ENCODE results near the gene AKAP13. TPM values are rescaled to one million over a fixed set of nuclear protein-coding genes. Genes with fewer than 3 reads are reported as not detected.

AKAP13 gene
- total and polyA plus RNA-seq, 2 donors (not counting 1 experiment from before 2014, with no cell fraction given), result 73.8 to 358 TPM

DNA sequence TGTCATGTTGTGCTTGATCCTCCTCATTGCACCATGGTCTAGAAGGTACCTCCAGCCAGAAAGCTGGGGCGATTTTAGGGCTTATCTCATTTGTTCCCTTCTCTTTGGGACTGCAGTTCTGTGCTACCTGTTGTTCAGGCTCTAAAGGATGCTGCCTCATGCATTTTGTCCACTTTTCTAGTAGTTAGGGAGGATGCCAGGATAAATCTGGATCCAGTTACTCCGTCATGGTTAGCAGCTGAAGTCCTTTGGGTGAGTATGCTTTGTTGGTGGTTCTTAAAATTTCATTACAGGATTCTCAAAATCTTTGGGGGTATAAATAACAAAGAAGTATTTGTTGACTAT lies 8.9 kb downstream of the AKAP13 start:
- intact Hi-C loops (cut with micrococcal nuclease), result loop anchor here (2.0 kb wide), 1 partner anchor 14 kb away; no protein-coding TSS in a partner anchor
- H3K27ac ChIP-seq (ENCODE audit: low read length in 2 of 2), result no peak overlapping the region
- H3K4me1 Mint-ChIP-seq, result peaks cover 33% of the 10 kb centered on the region
- TF ChIP-seq EZH2 (IDR thresholded peaks at IDR 0.05; ENCODE audit: borderline replicate concordance, insufficient read depth, low read depth, low read length, poor library complexity, severe bottlenecking), result no peak
- TF ChIP-seq, protein P1, sequence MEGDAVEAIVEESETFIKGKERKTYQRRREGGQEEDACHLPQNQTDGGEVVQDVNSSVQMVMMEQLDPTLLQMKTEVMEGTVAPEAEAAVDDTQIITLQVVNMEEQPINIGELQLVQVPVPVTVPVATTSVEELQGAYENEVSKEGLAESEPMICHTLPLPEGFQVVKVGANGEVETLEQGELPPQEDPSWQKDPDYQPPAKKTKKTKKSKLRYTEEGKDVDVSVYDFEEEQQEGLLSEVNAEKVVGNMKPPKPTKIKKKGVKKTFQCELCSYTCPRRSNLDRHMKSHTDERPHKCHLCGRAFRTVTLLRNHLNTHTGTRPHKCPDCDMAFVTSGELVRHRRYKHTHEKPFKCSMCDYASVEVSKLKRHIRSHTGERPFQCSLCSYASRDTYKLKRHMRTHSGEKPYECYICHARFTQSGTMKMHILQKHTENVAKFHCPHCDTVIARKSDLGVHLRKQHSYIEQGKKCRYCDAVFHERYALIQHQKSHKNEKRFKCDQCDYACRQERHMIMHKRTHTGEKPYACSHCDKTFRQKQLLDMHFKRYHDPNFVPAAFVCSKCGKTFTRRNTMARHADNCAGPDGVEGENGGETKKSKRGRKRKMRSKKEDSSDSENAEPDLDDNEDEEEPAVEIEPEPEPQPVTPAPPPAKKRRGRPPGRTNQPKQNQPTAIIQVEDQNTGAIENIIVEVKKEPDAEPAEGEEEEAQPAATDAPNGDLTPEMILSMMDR (IDR thresholded peaks at IDR 0.05), result no peak
- ATAC-seq (ENCODE audit: low read depth) (no peak), DNase-seq (no peak)
- H3K27me3 Mint-ChIP-seq, result no peaks in the 10 kb centered on the region
- H3K9me3 Mint-ChIP-seq (ENCODE audit: insufficient read depth), result no peaks in the 10 kb centered on the region
- peaks cover 58 to 66% of the 10 kb centered on the region in 2 donors for H3K4me1 ChIP-seq (ENCODE audit: control insufficient read depth in 2 of 2, insufficient read depth in 2 of 2, low read length in 2 of 2)
- H3K9me3 ChIP-seq (ENCODE audit: control extremely low read depth in 1 of 3, control insufficient read depth in 2 of 3, insufficient read depth in 1 of 3, low read length in 2 of 3), result no peaks in the 10 kb centered on the region
- H3K36me3 ChIP-seq (replicated peaks in 1 of 2; ENCODE audit: control extremely low read depth in 1 of 2, control insufficient read depth in 1 of 2, extremely low read depth in 1 of 2, insufficient read depth in 2 of 2, low read length in 1 of 2), result peaks cover 0 to 3% of the 10 kb centered on the region in 2 experiments
- no peak overlapping the region for H3K9ac ChIP-seq (ENCODE audit: low read length)
- H3K79me2 ChIP-seq (ENCODE audit: control insufficient read depth, insufficient read depth, low read length), result peaks cover 100% of the 10 kb centered on the region
- H4K20me1 ChIP-seq (ENCODE audit: control insufficient read depth, insufficient read depth, low read length, poor library complexity, severe bottlenecking), result peaks cover 91% of the 10 kb centered on the region
- no peaks in the 10 kb centered on the region for H3K27me3 ChIP-seq (replicated peaks in 1 of 4; ENCODE audit: control extremely low read depth in 1 of 4, control insufficient read depth in 3 of 4, insufficient read depth in 4 of 4, low read length in 3 of 4)
- no peak overlapping the region for H2AFZ ChIP-seq (ENCODE audit: insufficient read depth, low read depth, low read length, poor library complexity, severe bottlenecking)
- POLR2A ChIA-PET, result interaction anchor here (1.0 kb wide), 1 partner anchor 24 kb away, joined by 3 read pairs; no protein-coding TSS in a partner anchor
- H3K4me3 ChIP-seq (ENCODE audit: control extremely low read depth in 1 of 5, extremely low read depth in 1 of 5, insufficient read depth in 1 of 5, low read depth in 2 of 5, low read length in 4 of 5), result no peak overlapping the region
- CTCF ChIA-PET, result interaction anchor here (1.1 to 4.6 kb wide), 8 partner anchors 8 to 93 kb away, joined by 3 to 30 read pairs (median 8); no protein-coding TSS in a partner anchor
- peak overlapping the region; percentile 64 for H3K4me2 ChIP-seq (replicated peaks; ENCODE audit: low read depth, low read length, poor library complexity, severe bottlenecking)
- WGBS (ENCODE audit: insufficient coverage), result 100% methylated on average over 2 of the region's 2 CpGs
- no peak overlapping the region for H3K27ac Mint-ChIP-seq
- H3K4me3 Mint-ChIP-seq, result no peak overlapping the region

DNA sequence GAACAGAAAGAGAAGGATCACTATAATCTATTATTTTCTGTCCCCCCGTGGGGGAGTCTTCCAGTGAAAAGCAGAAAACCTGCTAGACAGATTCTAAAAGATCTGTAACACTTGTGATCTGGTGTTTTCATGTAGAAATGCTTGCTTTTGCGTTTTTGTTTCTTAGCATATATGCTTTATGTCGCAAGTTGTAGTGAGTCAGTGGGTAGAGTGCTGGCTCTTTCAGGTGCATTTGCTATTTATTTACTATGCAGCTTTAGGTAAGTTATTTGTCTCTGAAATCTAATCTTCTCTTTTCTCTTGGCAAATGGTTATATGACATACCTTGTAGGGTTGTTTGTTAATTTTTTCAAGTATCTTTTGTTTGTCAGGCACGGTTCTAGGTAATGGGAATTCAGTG lies 9.4 kb downstream of the AKAP13 start:
- intact Hi-C loops (cut with micrococcal nuclease), result loop anchor here (2.0 kb wide), 1 partner anchor 13 kb away; no protein-coding TSS in a partner anchor
- Histone ChIP-seq H3K36me3 (replicated peaks in 1 of 2; ENCODE audit: control extremely low read depth in 1 of 2, control insufficient read depth in 1 of 2, extremely low read depth in 1 of 2, insufficient read depth in 2 of 2, low read length in 1 of 2) (peaks cover 0 to 3% of the 10 kb centered on the region in 2 experiments), H3K27me3 (replicated peaks in 1 of 4; ENCODE audit: control extremely low read depth in 1 of 4, control insufficient read depth in 3 of 4, insufficient read depth in 4 of 4, low read length in 3 of 4) (no peaks in the 10 kb centered on the region), H3K4me3 (ENCODE audit: control extremely low read depth in 1 of 5, extremely low read depth in 1 of 5, insufficient read depth in 1 of 5, low read depth in 2 of 5, low read length in 4 of 5) (no peak overlapping the region), H2AFZ (ENCODE audit: insufficient read depth, low read depth, low read length, poor library complexity, severe bottlenecking) (no peak overlapping the region), H3K9ac (ENCODE audit: low read length) (no peak overlapping the region), H3K27ac (ENCODE audit: low read length in 2 of 2) (no peak overlapping the region), H3K4me1 (ENCODE audit: control insufficient read depth in 2 of 2, insufficient read depth in 2 of 2, low read length in 2 of 2) (peaks cover 58 to 66% of the 10 kb centered on the region in 2 donors), H3K9me3 (ENCODE audit: control extremely low read depth in 1 of 3, control insufficient read depth in 2 of 3, insufficient read depth in 1 of 3, low read length in 2 of 3) (no peaks in the 10 kb centered on the region), H3K4me2 (replicated peaks; ENCODE audit: low read depth, low read length, poor library complexity, severe bottlenecking) (peak overlapping the region; percentile 64), H3K79me2 (ENCODE audit: control insufficient read depth, insufficient read depth, low read length) (peaks cover 100% of the 10 kb centered on the region), H4K20me1 (ENCODE audit: control insufficient read depth, insufficient read depth, low read length, poor library complexity, severe bottlenecking) (peaks cover 91% of the 10 kb centered on the region)
- ChIA-PET POLR2A (no interaction called here), CTCF (interaction anchor here (1.4 to 4.6 kb wide), 5 partner anchors 11 to 93 kb away, joined by 5 to 30 read pairs (median 12); no protein-coding TSS in a partner anchor)
- no peaks in the 10 kb centered on the region for H3K9me3 Mint-ChIP-seq (ENCODE audit: insufficient read depth)
- WGBS (ENCODE audit: insufficient coverage), result 100% methylated on average over 1 of the region's 4 CpGs
- no peak overlapping the region for H3K4me3 Mint-ChIP-seq
- H3K27me3 Mint-ChIP-seq, result no peaks in the 10 kb centered on the region
- DNase-seq (no peak), ATAC-seq (ENCODE audit: low read depth) (no peak)
- H3K27ac Mint-ChIP-seq, result no peak overlapping the region
- TF ChIP-seq, protein P1 (IDR thresholded peaks at IDR 0.05), result no peak
- TF ChIP-seq EZH2 (IDR thresholded peaks at IDR 0.05; ENCODE audit: borderline replicate concordance, insufficient read depth, low read depth, low read length, poor library complexity, severe bottlenecking), result no peak
- H3K4me1 Mint-ChIP-seq, result peaks cover 35% of the 10 kb centered on the region

Data from B cell (primary cell).